Stimulated activated CD4-positive, alpha-beta T cell treated with anti-CD3 and anti-CD28 coated beads, Interleukin-1b, Interleukin-23, amount 100 ng/mL, for 24 hours (primary cell): ENCODE measurements around the gene ROR1.
"Not testable (repeated sequence)": the region's sequence is repeated elsewhere in the genome, so short reads cannot be mapped to it uniquely, and the experiment has no call there.

ENCODE experiments used
- DNase-seq, 4 experiments: peaks; one replicate each; pipeline ENCODE4 v3.0.0-alpha.2; 2020; ENCODE audit warnings: low read depth in 4 of 4, low spot score in 1 of 4

Gene ROR1

GRCh38 chr1:63757334-63757733 lies 16.5 kb upstream of the ROR1 start:
- no peak for DNase-seq

GRCh38 chr1:63758791-63759190 lies 15.0 kb upstream of the ROR1 start:
- DNase-seq: no peak

- no peak for DNase-seq
These were observed 14.0 kb upstream of the ROR1 start for GRCh38 chr1:63759778-63760177.

GRCh38 chr1:63770381-63770780 lies 3.4 kb upstream of the ROR1 start:
- DNase-seq: no peak

- DNase-seq: no peak
These were observed 1.6 kb upstream of the ROR1 start for GRCh38 chr1:63772201-63772600.

GRCh38 chr1:63772876-63773275 lies 941 bp upstream of the ROR1 start:
- no peak for DNase-seq

GRCh38 chr1:63773496-63773814 lies 362 bp upstream of the ROR1 start:
- DNase-seq: no peak

- no peak for DNase-seq
These were observed 1.0 kb downstream of the ROR1 start for GRCh38 chr1:63774617-63775417.

GRCh38 chr1:63775418-63776127 lies 1.8 kb downstream of the ROR1 start:
- no peak for DNase-seq

- no peak for DNase-seq
These were observed 3.5 kb downstream of the ROR1 start for GRCh38 chr1:63777286-63777685.

- no peak for DNase-seq
These were observed 4.4 kb downstream of the ROR1 start for GRCh38 chr1:63777965-63778880.

GRCh38 chr1:63779338-63780211 lies 5.8 kb downstream of the ROR1 start:
- DNase-seq: no peak

- DNase-seq: no peak
These were observed 6.7 kb downstream of the ROR1 start for GRCh38 chr1:63780565-63780964.

GRCh38 chr1:63782982-63783381 lies 9.2 kb downstream of the ROR1 start:
- DNase-seq: no peak

- DNase-seq: no peak
These were observed 10.3 kb downstream of the ROR1 start for GRCh38 chr1:63784083-63784482.

GRCh38 chr1:63784489-63785390 lies 10.9 kb downstream of the ROR1 start:
- DNase-seq: no peak

- DNase-seq: not testable (repeated sequence)
These were observed 13.5 kb downstream of the ROR1 start for GRCh38 chr1:63787270-63787669.

- DNase-seq: no peak
These were observed 14.1 kb downstream of the ROR1 start for GRCh38 chr1:63787875-63788274.

GRCh38 chr1:63789856-63790605 lies 16.2 kb downstream of the ROR1 start:
- no peak for DNase-seq
